Right hindlimb (tissue), 1 donor: ENCODE data around the gene PODXL.

Experiments
- DNase-seq: peaks from one replicate; pipeline ENCODE4 v3.0.0-alpha.2; 2018

PODXL gene

GRCh38 chr7:131563918-131564317 is 7.5 kb upstream of the PODXL start:
- DNase-seq: no peak

- no peak for DNase-seq
Observed at GRCh38 chr7:131562941-131563340, 6.5 kb upstream of the PODXL start.

GRCh38 chr7:131560061-131560460 is 3.6 kb upstream of the PODXL start:
- DNase-seq: no peak

GRCh38 chr7:131557652-131558385 is 1.4 kb upstream of the PODXL start:
- peak; percentile 51 for DNase-seq

- no peak for DNase-seq
Observed at GRCh38 chr7:131556909-131557651, 652 bp upstream of the PODXL start.

- DNase-seq: no peak
Observed at GRCh38 chr7:131555552-131556052, 826 bp downstream of the PODXL start.

- DNase-seq: no peak
Observed at GRCh38 chr7:131554880-131555516, 1.4 kb downstream of the PODXL start.

GRCh38 chr7:131553931-131554330 is 2.5 kb downstream of the PODXL start:
- no peak for DNase-seq

- no peak for DNase-seq
Observed at GRCh38 chr7:131552053-131552452, 4.4 kb downstream of the PODXL start.

- no peak for DNase-seq
Observed at GRCh38 chr7:131550846-131551245, 5.6 kb downstream of the PODXL start.

GRCh38 chr7:131548371-131548770 is 8.1 kb downstream of the PODXL start:
- no peak for DNase-seq

GRCh38 chr7:131547589-131547988 is 8.8 kb downstream of the PODXL start:
- no peak for DNase-seq

GRCh38 chr7:131546583-131547141 is 9.8 kb downstream of the PODXL start:
- DNase-seq: no peak

- DNase-seq: no peak
Observed at GRCh38 chr7:131546126-131546525, 10.3 kb downstream of the PODXL start.

GRCh38 chr7:131544449-131545301 is 11.8 kb downstream of the PODXL start:
- DNase-seq: no peak

GRCh38 chr7:131544021-131544420 is 12.4 kb downstream of the PODXL start:
- no peak for DNase-seq

GRCh38 chr7:131543298-131543697 is 13.1 kb downstream of the PODXL start:
- DNase-seq: no peak

- DNase-seq: no peak
Observed at GRCh38 chr7:131540491-131541162, 15.8 kb downstream of the PODXL start.

GRCh38 chr7:131538813-131539179 is 17.6 kb downstream of the PODXL start:
- no peak for DNase-seq

GRCh38 chr7:131538071-131538812 is 18.2 kb downstream of the PODXL start:
- DNase-seq: no peak

GRCh38 chr7:131537571-131537978 is 18.9 kb downstream of the PODXL start:
- no peak for DNase-seq
